DMS 273 (cell line): ENCODE results near the gene SYT15B.
"Not testable (repeated sequence)": the region's sequence is repeated elsewhere in the genome, so short reads cannot be mapped to it uniquely, and the experiment has no call there.

ENCODE experiments used
- DNase-seq: peaks from one replicate; lab custom pipeline; 2025; ENCODE audit not compliant: unreplicated experiment; lab: John Stamatoyannopoulos, UW

Gene SYT15B

GRCh38 chr10:47763554-47764175 is at the start of gene SYT15B:
TSS of gene SYT15B (minus strand) at chr10:47763592. CDS start at chr10:47762640, 952 bp downstream.
- DNase-seq: not testable (repeated sequence)

GRCh38 chr10:47779590-47779989 is 16.2 kb upstream of the SYT15B start:
- DNase-seq: not testable (repeated sequence)

DNA sequence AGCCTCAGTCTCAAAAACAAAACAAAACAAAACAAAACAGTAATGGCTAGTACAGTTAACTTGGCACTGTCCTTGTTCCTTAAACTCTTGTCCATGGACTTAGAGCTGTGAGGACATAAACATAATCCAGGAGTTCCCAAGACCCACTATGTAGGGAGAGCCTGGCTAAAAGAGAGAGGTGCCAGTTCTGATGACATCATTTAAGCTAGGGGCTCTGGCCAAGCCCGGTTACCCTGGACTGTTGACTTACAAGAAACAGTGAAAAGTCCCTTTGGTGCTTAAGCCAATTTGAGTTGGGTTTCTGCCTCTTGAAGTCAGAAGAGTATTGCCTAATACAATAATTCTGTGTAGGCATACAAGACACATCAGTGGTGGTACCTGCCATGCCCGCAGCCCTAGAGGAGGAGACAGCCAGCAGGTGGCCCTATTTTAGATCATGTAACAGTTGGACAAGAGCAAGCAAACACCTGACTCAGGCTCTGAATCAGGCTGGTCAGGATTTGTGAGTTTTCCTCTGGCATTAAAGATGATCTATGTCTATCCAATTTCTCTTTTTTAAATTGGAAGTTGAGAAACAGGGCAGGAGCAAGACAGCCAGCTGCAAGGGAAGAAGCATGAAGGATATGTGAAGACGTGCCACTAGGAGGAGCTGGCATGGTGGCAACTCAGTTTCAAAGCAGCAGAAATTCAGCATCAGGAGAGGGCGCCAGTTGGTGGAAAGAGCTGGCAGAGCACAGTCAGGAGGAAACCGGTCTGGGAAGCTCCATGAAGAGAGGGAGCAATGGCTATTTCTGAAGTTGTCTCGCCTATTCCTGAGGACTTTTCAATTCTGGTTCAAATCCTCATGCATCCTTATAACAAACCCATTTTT is 12.2 kb upstream of the SYT15B start:
- DNase-seq: peak; percentile 65

- DNase-seq: not testable (repeated sequence)
Measured at GRCh38 chr10:47770745-47771144, 7.4 kb upstream of the SYT15B start.

- DNase-seq: not testable (repeated sequence)
Measured at GRCh38 chr10:47768578-47769115, 5.3 kb upstream of the SYT15B start.

GRCh38 chr10:47768085-47768484 is 4.7 kb upstream of the SYT15B start:
- not testable (repeated sequence) for DNase-seq

- not testable (repeated sequence) for DNase-seq
Measured at GRCh38 chr10:47767236-47767635, 3.8 kb upstream of the SYT15B start.

DNA sequence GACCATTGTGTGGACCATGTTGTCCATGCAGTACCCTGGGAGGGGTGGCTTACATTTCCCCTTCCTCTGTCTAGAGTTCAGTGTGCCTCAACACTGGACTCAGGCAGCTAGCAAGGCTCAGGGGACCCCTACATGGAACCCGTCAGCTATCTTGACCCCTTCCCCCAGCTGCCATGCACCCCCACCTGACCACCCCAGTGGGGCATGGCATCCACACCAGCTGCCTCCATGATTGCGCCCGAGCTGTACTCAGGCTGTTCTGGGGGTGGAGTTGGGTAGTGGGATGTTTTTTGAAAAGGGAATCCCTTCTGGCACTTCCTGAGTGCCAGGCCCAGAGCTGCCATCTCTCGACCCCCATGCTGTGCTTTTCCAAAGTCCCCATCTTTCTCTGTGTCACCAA is 1.8 kb upstream of the SYT15B start:
- not testable (repeated sequence) for DNase-seq

GRCh38 chr10:47762674-47763553 is 478 bp downstream of the SYT15B start:
- not testable (repeated sequence) for DNase-seq

DNA sequence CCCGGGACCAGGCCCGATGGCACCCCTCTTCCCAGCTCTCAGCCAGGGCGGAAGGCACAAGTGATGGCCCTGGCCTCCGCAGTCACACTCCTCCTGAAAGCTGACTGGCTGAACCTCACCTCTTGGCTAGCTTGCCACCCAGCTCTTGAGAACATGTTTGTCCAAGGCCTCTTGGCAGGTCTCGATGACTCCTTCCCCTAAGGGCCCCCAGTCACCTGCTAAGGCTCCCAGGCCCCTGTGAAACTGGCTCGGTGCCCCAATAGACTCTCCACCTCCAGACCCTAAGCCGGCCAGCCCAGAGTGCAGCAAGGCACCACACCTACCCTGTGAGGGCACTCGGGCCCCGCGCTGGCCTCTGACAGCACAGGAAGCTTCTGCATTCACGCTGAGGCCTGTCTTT is 4.5 kb downstream of the SYT15B start:
- DNase-seq: not testable (repeated sequence)

- not testable (repeated sequence) for DNase-seq
Measured at GRCh38 chr10:47756169-47756568, 7.2 kb downstream of the SYT15B start.

- DNase-seq: not testable (repeated sequence)
Measured at GRCh38 chr10:47753871-47754270, 9.5 kb downstream of the SYT15B start.

DNA sequence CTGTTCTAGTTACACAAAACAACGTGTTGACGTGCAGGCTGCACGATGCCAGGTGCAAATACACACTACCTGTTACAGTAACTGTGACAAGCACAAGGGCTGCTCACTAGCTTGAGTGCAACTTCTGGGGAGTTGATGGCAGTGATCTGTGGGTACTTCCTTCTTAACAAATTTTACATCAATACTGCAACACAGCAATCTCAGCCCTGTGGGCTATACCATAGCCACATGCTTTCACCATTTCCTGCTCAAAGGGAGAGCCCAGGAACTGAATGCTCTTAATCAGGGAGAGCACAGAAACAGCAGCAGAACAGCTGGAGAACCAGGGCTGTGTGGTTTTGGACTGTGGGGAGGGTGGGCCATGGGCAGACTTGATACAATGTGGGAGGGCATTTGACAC is 10.2 kb downstream of the SYT15B start:
- not testable (repeated sequence) for DNase-seq

- not testable (repeated sequence) for DNase-seq
Measured at GRCh38 chr10:47751821-47752220, 11.6 kb downstream of the SYT15B start.

DNA sequence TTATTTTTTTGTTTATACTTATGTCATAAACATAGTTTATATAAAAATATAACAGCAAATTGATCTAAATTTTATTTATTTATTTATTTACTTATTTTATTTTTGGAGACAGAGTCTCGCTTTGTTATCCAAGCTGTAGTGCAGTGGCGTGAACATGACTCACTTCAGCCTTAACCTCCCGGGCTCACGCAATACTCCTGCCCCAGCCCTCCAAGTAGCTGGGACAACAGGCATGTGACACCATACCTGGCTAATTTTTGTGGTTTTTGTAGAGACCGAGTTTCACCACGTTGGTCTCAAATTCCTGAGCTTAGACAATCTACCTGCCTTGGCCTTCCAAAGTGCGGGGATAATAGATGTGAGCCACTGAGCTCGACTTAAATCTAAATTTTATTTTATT is 13.0 kb downstream of the SYT15B start:
- not testable (repeated sequence) for DNase-seq

- not testable (repeated sequence) for DNase-seq
Measured at GRCh38 chr10:47746780-47747376, 16.5 kb downstream of the SYT15B start.

GRCh38 chr10:47744881-47745280 is 18.5 kb downstream of the SYT15B start:
- not testable (repeated sequence) for DNase-seq

DNA sequence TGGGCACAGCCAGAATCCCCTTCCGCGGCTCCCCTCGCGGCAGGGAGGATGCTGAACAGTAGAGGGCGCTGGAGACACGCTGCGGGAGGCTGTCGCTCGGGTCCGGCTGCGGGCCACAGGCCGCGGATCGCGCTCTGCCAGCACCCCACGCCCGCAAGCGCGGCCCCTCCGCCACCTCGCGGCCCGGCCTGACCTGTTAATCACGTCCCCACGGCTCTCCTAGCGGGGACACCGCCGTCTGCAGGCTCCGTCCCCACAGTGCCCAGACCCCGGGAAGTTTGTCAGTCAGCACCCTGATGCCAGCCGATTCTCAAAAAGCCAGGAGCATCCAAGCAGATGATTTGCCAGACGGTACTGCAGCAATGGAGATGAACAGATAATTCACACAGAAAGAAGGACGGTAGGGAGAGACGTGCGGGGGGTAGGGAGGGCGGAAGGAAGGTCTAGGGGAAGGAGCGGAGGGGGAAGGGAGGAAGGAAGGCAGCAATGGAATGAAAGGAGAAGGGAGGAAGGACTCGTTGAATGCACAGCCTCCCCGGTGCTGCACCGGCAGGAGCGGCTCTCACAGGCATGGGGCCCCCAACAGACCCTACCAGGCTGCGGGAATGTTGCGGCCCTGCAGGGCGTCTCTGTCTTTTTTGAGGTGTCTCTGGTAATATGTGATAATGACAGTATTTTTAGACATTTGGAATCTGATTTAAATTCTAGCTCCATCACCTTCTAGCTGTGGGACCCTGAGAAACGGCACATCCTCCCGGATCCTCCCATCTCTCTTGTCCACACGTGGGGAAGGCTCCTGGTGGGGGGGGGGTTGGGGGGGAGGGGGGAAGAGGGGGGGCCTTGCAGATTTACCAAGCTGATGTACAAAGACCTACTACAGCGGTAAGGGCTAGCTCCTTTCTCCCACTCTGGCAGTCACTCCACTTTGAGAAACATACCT is 19.5 kb downstream of the SYT15B start:
- not testable (repeated sequence) for DNase-seq

DNA sequence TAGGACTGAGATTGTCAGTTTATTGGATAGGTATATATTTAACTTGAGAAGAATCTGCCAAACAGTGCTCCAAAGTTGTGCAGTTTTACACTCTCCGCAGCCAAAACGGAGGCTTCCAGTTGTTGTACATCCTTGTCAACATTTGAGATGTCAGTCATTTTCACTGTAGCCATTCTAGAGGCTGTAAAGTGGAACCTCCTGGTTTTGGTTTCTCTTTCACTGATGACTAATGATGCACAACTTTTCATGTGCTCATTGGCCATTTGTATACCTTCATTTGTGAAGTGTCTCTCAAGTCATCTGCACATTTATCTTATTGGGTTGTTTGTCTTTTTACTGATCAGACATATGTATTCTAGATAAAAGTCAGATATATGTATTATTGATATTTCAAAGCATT is 22.5 kb downstream of the SYT15B start:
- not testable (repeated sequence) for DNase-seq
